Mucosa of descending colon (tissue), 3 donors: ENCODE measurements around the gene DNAJC3. TPM values are rescaled to one million over a fixed set of nuclear protein-coding genes. Genes with fewer than 3 reads are reported as not detected.

Experiments used
- ATAC-seq: fragments of 200-7000 bp; cut with Tn5 transposase; one replicate; pipeline ENCODE4 v1.9.1; 2020; ENCODE audit warnings: mild to moderate bottlenecking, moderate library complexity
- DNase-seq, 3 donors: peaks; one replicate each; pipeline ENCODE4 v3.0.0-alpha.2; 2020
- H3K36me3 ChIP-seq: fragments of 200-600 bp; one replicate; pipeline ENCODE4 v1.8.0; 2021; ENCODE audit warnings: low read depth, mild to moderate bottlenecking
- H3K4me1 ChIP-seq: fragments of 200-600 bp; one replicate; pipeline ENCODE4 v1.8.0; 2021; ENCODE audit warnings: low read depth, mild to moderate bottlenecking
- H3K4me3 ChIP-seq: fragments of 200-600 bp; one replicate; pipeline ENCODE4 v1.8.0; 2021; ENCODE audit warnings: mild to moderate bottlenecking
- H3K9me3 ChIP-seq: fragments of 200-600 bp; one replicate; pipeline ENCODE4 v1.8.0; 2021; ENCODE audit warnings: mild to moderate bottlenecking
- intact Hi-C, 2 donors: fragments of 100-400 bp; cut with DNase I in 1 of 2; cut with micrococcal nuclease in 1 of 2; formaldehyde crosslinking; loops; one replicate each; pipeline versions ENCODE4 v1.11.0 to v1.11.1; 2022; cut with DNase I, micrococcal nuclease
- total RNA-seq, 3 donors: library from RNA; stranded (reverse); fragmentation: NEBNext Ultra II Directional in 2 of 3; extraction: Animal tissue kit (Norgen Biotek cat#: 25700) in 2 of 3; gene quantifications; one replicate each; pipeline versions ENCODE4 v1.2.1 to v1.2.4, GENCODE V29; 2021 to 2023
- TF ChIP-seq, protein P1 (sequence below): fragments of 200-600 bp; IDR thresholded peaks from one replicate; pipeline ENCODE4 v1.8.0; 2022; ENCODE audit warnings: antibody characterized with exemption, mild to moderate bottlenecking
- donor health status: DM: no; HTN: no; CAD: no; lungs with moderate emphysema.
- donor health status: DM: no; HTN: no; CAD: no.
- donor health status: DM: no; HTN: yes; CAD: no.

DNAJC3 gene
- total RNA-seq, 3 donors from 2014 or later = 48.6 to 60.5 (median 55.2) TPM

DNA sequence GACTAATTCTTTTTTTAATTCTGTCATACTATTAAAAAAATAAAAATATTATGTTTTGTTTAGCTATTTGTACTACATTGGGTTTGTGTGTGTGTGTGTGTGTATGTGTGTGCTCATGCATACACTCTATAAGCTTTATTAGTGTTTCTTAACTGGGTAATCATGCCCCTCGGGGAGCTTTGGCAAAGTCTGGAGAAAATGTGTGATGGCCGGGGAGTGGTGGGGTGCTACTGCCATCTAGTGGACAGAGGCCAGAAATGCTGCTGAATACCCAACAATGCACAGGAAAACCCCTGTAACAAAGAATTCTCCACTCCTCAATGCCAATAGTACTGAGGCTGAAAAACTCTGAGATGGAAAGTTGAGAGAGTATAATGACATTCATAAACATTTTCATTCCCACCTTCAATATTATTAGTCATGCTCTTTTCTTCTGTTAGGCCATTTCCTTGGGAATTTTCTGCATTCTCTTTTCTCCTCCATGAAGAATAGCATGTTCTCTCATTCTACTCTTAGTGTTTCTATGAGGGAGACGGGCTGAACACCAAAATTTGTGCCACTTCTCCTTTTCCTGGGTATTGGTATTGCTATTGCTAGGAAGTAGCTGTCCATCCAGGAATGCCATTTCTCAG, 157.3 kb downstream of the DNAJC3 start:
- Histone ChIP-seq H3K9me3 (peaks cover 5% of the 10 kb centered on the region), H3K36me3 (no peaks in the 10 kb centered on the region), H3K4me1 (no peaks in the 10 kb centered on the region), H3K4me3 (no peak overlapping the region)
- ATAC-seq (peak; percentile 95), DNase-seq (peak in 2 of 3 donors; percentile 57 to 70)
- TF ChIP-seq, protein P1, sequence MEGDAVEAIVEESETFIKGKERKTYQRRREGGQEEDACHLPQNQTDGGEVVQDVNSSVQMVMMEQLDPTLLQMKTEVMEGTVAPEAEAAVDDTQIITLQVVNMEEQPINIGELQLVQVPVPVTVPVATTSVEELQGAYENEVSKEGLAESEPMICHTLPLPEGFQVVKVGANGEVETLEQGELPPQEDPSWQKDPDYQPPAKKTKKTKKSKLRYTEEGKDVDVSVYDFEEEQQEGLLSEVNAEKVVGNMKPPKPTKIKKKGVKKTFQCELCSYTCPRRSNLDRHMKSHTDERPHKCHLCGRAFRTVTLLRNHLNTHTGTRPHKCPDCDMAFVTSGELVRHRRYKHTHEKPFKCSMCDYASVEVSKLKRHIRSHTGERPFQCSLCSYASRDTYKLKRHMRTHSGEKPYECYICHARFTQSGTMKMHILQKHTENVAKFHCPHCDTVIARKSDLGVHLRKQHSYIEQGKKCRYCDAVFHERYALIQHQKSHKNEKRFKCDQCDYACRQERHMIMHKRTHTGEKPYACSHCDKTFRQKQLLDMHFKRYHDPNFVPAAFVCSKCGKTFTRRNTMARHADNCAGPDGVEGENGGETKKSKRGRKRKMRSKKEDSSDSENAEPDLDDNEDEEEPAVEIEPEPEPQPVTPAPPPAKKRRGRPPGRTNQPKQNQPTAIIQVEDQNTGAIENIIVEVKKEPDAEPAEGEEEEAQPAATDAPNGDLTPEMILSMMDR = peak; percentile 90
- intact Hi-C loops = loop anchor here (5.0 to 10.0 kb wide), 2 partner anchors 209 to 297 kb away; no protein-coding TSS in a partner anchor

DNA sequence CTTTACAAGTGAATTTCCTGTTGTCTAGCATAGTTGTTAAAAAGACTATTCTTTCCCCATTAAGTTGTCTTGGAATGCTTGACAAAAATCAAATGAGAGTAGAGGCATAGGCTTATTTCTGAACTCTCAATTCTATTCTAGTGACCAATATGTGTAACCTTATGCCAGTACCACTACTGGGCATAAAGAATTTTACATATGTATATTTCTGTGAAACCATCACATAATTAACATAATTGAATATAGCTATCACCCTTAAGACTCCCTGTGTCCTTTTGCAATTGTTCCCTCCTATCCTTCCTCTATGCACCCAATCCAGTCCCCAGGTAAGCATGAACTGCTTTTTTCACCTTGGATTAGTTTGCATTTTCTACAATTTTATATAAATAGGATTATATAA, 165.0 kb downstream of the DNAJC3 start:
- H3K4me3 ChIP-seq = no peak overlapping the region
- ATAC-seq = no peak
- TF ChIP-seq, protein P1 = no peak
- H3K36me3 ChIP-seq = no peaks in the 10 kb centered on the region
- H3K4me1 ChIP-seq = no peaks in the 10 kb centered on the region
- no peak for DNase-seq
- intact Hi-C loops = no loop called here
- peaks cover 2% of the 10 kb centered on the region for H3K9me3 ChIP-seq

DNA sequence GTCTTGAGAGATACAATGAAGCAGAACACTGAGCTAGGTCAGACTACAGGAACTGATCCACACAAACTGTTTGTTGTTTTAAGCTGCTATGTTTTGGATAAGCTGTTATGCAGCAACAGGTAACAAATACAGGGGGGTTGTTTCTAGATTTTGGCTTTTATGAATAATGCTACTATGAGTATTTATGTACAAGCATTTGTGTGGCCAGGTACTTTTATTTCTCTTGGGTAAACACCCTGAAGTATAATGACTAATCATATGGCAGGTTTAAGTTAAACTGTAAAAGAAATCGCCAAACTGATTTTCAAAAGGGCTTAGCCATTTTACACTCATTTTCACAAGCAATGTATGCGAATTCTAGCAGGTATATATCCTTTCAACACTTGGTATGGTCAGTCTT, 166.0 kb downstream of the DNAJC3 start:
- peaks cover 2% of the 10 kb centered on the region for H3K9me3 ChIP-seq
- H3K36me3 ChIP-seq = no peaks in the 10 kb centered on the region
- ATAC-seq (no peak), DNase-seq (no peak)
- H3K4me1 ChIP-seq = no peaks in the 10 kb centered on the region
- intact Hi-C loops = no loop called here
- H3K4me3 ChIP-seq = no peak overlapping the region
- TF ChIP-seq, protein P1 = no peak

Other genes starting within 250 kb of the DNAJC3 start
- under 1 TPM in 1 of 3 donors, not detected in 2; 0.43 TPM for gene CLDN10, start 124.4 kb upstream of the DNAJC3 start, total RNA-seq
- 10 to 100 TPM in 1 of 3 donors, 1 to 10 TPM in 2; 1.3 to 23.6 (median 3.6) TPM for gene DZIP1, start 32.4 kb upstream of the DNAJC3 start, total RNA-seq